ENCODE results near the gene COMMD7.
A peak's percentile ranks its signal among the peaks of the same experiment; 100 is the strongest.

COMMD7 gene

DNA sequence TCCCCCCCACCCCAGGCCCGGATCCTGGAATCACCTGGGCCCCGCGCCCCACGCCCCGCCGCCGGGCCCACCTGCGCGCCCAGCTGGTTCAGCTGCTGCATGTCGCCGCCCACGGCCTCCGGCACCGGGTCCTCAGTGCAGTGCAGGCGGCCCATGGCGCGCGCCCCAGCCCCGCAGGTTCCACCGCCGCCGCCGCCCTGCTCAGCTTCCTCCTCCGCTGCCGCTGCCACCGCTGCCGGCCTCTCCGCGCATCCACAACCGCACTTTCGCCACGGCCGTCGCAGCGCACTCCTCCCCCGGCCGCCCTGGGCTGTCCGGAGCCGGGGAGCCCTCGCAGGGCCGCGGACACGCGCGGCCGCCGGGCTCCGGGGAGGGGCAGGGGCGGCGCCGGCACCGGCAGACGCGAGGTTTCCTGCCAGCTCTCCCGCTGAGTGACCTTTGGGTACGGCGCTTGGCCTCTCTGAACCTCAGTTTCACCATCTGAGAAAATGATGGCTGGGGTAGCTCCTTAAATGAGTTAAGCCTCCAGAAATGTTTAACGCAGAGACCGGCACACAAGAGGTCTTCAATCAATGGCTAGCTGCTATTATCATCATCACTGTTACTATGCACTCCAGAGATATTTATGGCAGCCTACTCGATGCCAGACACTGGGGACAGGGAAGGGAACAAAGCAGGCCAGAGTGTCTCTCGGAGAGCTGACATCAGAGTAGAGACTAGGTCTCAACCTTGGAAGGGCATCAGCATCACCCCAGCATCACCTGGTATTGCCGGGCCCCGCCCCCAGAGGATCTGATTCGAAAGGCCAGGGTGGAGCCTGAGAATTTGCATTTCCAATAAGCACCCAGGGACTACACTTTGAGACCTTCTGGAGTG lies at the start of gene COMMD7:
TSS of gene COMMD7 (minus strand) at position 231 of the 876 bp plus-strand sequence. CDS start at position 155, 76 bp downstream.
- DNase-seq (ENCODE audit: low spot score), result peak; percentile 79

DNA sequence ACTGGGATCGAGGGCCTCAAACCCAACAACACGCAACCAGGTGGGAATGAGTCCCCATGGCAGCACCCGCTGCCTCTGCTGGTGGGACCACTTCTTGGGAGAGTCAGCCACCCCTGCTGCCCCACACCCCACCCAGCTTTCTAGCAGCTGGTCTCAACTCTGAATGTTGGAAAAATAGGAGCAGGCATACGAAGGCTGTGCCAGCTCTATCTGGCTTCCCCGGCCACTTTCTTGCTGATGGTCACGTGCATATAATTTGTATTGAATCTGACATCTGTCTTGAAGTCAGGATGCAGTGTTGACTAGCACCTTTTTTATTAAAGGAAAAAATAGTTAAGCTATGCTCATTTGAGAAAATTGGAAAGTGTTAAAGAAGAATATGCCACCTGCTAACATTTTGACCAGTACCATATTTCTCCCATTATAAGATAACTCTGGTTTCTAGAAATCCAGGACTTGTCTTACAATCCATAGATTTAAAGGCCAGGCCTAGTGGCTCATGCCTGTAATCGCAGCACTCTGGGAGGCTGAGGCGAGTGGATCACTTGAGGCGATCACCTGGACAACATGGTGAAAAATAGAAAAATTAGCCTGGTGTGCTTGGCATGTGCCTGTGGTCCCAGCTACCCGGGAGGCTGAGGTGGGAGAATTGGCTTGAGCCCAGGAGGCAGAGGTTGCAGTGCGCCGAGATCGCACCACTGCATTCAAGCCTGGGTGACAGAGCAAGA lies 49.6 kb upstream of the COMMD7 start:
- no peak for DNase-seq (ENCODE audit: low spot score)

DNA sequence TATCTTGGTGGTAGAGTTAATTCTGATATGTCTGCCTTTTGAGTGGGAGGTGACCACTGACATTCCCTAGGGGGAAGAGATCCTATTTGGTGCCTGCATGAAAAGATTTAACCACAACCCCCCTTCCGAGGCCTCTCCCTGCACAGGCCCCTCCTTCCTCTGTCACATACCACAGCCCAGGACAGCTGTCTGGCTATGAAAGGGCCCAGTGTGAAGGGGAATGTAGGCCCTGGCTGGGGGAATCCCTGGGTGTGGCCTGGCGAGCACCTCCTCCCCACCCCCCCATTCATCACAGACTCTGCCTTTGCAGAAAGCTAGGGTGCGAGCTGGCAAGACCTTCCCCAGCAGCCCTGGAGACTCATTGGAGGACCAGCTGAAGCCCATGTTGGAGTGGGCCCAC lies 49.0 kb upstream of the COMMD7 start:
- DNase-seq (ENCODE audit: low spot score), result no peak

DNA sequence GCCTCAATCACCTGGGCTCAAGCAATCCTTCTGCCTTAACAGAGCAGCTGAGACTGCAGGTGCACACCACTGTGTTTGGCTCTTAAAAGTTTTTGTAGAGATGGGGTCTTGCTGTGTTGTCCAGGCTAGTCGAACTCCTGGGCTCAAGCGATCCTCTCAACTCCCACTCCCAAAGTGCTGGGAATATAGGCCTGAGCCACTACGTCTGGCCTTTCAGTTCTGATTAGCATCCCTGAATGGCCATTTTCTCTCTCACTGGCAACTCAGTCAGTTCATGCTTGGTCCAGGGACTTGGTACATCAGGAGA lies 47.4 kb upstream of the COMMD7 start:
- DNase-seq (ENCODE audit: low spot score), result no peak

DNA sequence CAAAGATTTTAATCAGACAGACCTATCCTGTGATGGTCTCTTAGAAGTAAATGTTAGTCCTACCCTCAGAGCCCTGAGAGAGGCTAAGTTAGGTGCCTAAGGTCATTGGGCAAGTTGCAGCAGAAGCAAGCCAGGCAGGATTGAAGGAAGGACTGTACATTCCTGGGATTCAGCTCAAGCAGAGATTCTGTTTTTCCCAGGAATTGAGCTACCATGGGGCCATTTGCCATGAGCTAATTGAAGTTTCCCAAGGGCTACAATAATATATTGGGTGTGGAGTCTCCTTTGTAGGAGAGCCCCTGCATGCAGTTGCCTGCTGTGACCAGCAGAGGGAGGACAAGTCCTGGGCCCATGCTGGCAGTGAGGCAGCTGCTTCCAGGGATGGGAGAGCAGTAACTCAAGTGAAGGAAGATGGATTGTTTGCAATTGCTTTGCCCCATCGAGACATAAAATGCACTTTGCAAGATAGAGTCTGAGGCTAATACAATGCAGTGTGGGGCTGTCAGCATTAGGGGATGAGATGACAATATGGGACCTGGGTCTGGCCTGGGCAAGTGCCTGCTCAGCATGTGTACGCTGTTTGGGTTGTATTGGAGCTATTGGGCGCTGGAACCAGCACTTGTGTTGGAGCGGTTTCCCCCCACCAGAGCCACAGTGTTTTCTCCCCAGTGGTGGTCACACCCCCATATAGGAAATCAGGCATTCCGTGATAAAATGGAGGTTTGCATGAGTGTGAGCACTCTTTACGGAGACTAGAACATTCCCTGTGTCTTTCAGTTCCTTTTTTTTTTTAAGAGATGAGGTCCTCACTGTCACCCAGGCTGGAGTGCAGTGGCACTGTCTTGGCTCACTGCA lies 46.9 kb upstream of the COMMD7 start:
- peak; percentile 91 for DNase-seq (ENCODE audit: low spot score)

DNA sequence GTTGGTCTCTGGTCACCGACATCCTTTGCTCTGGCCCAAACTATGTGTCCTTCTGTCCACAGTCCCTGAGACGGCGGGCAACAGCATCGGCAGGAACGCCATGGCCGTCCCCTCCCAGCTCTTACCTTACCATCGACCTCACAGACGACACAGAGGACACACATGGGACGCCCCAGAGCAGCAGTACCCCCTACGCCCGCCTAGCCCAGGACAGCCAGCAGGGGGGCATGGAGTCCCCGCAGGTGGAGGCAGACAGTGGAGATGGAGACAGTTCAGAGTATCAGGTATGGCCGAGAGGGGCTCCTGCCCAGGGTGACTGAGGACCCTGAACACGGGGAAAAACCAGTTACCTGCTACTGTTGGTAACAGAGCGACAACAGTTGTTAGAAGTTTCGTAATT lies 43.9 kb upstream of the COMMD7 start:
- DNase-seq (ENCODE audit: low spot score), result no peak

DNA sequence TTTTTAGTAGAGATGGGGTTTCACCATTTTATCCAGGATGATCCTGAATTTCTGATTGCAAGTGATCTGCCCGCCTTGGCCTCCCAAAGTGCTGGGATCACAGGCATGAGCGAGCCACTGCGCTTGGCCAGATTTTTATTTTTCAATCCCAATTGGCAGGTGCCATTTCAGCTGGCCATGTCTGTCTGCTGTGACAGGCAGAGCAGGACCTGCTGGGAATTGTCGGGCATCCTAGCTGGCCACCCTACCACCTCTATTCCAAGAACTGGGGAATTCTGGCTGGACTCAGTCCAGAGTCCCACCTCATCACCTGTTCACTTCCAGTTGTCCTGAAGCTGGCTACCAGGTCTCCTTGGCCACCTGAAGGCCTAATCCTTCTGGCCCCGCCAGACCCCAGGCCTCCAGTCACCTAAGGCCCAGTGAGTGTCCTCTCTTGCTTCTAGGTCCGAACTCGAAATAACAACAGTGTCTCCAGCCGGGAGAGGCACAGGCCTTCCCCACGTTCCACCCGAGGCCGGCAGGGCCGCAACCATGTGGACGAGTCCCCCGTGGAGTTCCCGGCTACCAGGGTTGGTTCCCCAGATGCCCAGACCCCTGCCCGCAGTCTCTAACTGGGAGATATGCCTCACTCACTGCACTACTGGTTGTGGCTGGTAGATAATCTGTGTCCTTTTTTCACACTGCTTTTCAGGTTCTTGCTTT lies 42.9 kb upstream of the COMMD7 start:
- DNase-seq (ENCODE audit: low spot score), result no peak

DNA sequence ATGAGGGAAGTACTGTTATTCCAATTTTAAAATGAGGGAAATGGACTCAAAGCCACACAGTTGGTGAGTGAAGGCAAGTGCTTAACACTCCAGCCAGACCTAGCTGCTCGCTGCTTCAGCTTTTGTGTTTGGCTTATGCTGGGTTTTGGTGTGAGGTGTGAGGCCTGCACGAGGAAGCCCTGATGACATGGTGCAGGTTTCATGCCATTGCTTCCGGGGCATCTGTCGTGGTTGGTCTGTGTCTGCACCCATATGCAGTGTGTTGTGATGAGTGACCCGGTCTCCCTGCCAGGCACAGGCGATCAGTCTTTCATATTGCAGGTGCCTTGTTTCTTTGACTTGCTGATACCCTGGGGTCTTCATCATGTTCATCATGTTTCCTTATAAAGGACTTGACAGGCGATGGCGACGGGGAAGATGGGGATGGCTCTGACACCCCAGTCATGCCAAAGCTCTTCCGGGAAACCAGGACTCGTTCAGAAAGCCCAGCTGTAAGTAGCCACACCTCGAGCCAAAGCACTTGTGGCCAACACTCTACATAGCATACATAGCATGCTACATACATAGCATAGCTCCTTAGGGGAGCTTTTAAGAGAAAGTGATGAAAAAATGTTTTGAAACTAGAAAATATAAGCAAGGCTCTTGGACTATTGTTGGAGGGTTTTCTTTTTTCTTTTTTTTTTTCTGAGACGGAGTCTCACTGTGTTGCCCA lies 41.3 kb upstream of the COMMD7 start:
- no peak for DNase-seq (ENCODE audit: low spot score)

DNA sequence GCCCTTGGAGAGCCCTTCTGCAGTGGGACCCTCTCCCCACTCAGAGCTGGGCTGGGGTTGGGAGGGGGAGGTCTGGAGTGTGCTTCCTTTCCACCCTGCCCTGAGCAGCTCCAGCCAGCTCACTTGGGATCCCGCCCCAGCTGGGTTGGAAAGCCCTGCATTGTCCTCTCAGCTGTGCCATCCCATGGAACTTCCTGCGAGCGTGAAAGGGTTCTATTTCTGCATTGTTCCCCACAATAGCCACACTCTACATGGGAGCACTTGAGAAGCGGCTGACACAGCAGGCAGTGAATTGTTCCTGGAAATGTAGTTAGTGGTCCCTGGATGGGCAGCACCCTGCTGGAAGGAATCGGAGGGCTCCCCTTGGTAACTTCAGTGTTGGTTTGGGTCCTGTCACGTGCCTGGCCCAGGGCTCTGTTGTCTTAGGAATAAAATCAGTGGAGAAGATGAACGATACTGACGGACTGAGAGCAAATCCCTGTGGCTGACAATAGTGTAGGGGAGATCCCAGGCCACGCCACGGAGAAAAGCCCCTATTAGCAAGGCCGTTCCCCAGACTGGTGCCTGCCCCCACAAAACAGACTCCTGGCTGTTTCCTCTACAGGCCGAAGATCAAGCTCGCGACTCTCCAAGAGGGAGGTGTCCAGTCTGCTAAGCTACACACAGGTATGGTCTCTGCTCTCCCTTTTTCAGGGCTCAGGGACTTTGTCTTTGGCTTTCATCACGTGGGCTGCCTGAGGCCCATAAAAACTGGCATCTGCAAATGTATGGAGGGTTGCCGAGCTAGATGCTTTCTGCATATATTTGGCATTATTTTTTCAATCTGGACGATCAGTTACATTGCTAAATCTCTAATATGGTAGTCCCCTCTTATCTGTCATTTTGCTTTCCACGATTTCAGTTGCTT lies 37.7 kb upstream of the COMMD7 start:
- no peak for DNase-seq (ENCODE audit: low spot score)

DNA sequence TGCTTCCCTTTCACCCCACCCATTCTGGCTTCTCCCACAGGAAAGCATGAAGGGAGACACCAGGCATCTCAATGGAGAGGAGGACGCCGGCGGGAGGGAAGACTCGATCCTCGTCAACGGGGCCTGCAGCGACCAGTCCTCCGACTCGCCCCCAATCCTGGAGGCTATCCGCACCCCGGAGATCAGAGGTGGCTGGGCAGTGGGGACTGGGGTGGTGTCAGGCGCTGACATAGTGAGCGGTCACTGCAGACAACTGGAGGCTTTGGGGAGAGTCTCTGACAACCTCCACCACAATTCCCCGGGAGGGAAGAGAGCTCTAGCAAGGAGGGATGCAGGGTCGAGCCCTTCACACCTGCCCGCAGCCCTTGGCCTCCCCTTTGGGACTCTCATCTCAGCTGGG lies 37.0 kb upstream of the COMMD7 start:
- no peak for DNase-seq (ENCODE audit: low spot score)

DNA sequence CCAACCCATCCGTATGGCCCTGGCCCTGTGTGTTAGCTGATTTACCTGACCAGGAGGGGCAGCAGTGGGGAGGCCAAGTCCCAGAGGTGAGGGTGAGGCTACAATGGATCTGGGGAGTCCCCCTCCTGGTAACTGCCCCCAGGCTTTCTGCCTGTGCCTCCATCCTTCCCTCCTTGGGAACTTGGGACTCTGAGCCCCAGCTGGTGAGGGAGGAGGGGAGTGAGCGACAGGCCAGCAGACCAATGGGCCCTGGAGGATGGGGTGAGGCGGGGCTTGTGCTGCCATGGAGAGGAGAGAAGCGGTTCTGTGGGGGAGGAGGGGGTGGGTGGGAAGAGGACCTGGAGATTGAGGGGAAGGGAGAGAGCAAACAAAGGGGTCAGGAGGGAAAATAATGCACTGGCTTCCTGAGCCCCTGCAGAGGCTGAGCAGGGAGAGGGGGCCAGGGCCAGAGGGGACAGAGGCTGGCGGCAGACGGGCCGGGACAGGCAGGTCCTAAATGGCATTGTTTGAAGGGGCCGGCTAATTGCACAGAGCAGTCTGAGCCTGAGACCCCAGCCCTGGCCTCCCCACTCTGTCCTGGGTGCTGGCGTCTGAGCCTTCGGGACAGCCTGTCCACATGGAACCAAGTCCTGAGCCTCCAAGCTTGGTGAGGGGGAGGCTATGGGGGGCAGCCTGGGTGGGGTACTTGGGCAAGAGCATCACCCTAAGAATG lies 36.4 kb upstream of the COMMD7 start:
- no peak for DNase-seq (ENCODE audit: low spot score)

DNA sequence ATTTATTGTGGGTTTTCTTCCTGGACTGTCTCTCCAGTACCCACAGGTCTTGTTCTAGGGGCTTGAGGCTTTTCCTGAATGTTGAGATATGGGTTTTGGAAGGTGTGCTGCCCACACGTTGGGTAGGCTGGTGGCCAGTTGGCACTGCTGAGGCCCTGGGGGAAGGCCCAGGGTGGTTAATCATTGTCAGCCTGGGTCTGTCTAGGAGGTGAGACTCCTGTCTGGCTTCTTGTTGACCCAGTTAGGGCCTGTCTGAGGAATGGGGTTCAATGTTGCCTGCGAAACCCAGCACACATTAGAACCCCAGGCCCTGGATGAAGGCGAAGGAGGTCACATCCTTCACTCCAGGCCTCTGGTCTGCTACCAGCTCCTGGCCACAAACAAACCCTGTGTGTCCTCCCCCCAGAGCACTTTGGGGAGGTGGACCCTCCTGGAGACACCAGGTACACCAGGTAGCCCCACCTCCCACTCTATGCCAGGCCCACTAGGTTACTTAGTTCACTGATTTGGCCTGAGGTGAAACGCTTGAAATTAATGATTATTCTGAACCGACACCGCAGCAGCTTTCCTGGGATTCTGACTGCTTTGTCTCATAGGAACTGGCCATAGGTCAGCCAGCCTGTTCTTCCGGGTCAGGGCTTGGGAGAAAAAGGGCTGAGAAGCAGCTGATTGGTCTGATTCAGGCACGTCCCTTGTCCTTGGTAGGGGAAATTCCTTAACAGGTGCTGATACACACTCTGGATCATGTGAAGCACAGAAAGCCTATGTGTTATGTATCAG lies 34.1 kb upstream of the COMMD7 start:
- DNase-seq (ENCODE audit: low spot score), result no peak

DNA sequence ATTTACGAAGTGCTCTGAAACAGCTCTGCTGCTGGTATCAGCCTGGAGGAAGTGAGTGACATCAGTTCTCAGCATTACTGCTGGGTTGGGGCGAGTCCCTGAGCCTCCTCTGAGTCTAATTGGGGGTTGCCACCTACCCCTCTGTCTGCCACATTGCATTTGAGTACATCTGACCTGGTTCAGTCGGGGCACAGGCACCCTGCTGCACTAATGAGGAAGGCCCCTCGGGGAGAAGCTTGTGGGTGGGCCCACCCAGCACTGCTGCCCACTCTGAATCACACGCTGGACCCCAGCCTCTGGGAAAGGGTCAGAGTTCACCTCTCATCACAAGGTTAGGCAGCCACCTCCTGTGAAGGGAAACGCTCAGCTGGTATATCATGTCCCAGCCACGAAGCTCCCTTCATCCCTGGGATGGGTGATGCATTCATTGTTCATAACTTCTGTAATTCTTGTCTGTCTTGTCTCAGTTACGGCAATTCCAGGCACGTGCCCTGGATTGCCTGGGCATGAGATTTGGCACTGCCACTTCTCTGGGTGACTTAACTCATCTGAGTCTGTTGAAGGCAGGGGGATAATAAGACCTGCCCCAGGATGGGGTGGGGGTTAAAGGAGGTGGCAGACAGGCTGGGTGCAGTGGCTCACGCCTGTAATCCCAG lies 32.2 kb upstream of the COMMD7 start:
- DNase-seq (ENCODE audit: low spot score), result no peak

DNA sequence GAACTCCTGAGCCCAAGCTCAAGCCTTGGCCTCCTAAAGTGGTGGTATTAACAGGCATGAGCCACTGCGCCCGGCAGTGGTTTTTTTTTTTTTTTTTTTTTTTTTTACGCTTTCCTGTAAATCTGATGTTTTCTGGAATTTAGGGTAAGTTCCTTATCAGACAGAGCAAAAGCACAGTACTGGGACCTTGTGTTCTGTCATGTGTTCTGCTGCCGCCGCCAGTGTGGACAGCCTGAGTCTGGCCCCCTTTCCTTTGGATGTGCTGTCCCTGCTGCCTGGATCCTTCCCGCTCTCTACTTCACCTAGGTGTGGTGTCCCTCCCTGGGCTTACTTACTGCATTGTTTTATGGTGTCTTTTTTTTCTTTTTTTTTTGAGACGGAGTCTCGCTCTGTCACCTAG lies 30.6 kb upstream of the COMMD7 start:
- DNase-seq (ENCODE audit: low spot score), result no peak

DNA sequence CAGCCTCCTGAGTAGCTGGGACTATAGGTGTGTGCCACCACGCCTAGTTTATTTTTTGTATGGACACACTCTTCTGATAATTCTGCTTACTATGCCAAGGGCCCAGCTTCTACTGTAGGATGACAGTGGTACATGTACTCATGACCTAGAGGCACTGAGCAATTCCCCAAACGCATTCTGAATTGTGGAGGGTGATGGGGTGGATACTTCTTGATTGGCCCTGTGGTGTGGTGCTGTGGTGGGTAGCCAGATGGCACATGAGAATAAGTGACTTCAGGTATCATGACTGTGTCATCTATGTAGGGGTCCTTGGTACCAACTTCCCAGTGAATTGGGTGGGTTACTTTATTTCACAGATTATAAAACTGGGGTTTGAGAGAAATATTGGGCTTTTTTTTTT lies 30.0 kb upstream of the COMMD7 start:
- DNase-seq (ENCODE audit: low spot score), result no peak

DNA sequence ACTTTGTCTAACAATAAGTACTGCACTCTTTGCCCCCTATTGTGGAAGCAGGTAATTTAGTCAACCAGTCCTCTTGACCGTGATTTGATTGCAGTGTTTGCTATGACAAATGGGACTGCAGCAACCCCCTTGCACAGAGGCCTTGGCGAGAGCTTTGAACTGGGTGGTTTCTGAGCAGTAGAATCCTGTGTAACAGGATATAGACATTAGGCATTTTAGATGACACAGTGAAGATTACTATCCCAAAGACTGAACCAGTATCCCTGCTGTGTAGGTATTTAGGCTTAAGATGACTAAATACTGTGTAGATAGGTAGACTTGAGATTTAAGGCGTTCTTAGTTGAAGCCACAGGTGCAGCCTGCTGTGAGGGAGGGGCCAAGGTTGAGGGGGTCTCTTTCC lies 28.8 kb upstream of the COMMD7 start:
- DNase-seq (ENCODE audit: low spot score), result no peak

DNA sequence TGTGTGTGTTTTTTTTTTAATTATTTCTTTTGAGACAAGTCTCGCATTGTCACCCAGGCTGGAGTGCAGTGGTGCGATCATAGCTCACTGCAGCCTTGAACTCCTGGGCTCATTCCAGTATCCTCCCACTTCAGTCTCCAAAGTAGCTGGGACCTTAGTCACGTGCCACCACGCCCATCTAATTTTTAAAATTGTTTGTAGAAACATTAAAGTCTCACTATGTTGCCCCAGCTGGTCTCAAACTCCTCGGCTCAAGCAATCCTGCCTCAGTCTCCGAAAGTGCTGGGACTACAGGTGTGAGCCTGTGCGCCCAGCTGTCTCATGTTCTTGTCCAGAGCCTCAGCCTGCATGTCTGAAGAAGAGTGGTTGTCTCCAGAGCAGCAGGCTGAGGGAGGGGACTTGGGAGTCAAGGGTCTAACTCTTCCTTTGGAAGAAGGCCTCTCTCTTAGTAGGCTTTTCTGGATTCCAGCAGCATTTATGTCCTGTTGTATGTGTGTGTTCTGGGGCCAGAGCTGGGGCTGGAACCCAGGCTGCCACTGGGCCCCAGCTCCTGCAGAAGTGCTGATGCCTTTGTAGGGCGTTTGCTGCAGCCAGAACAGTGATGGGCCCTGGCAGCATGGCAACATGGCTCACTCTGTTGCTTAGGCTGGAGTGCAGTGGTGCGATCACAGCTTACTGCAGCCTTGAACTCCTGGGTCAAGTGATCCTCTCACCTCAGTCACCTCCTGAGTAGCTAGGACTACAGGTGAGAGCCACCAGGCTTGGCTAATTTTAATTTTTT lies 24.3 kb upstream of the COMMD7 start:
- no peak for DNase-seq (ENCODE audit: low spot score)

Measured in D341Med (cell line).